Measurements from ENCODE around the gene ARPIN.
A peak's percentile ranks its signal among the peaks of the same experiment; 100 is the strongest.

The ARPIN gene

GRCh38 chr15:89847101-89847500 lies 65.7 kb downstream of the ARPIN start:
- no peak for TF ChIP-seq CTCF (IDR thresholded peaks at IDR 0.05; ENCODE audit: poor library complexity, severe bottlenecking)
- Histone ChIP-seq H3K4me1 (ENCODE audit: insufficient read depth, poor library complexity, severe bottlenecking) (peaks cover 52% of the 10 kb centered on the region), H3K27ac (ENCODE audit: poor library complexity, severe bottlenecking) (peak overlapping the region; percentile 96), H3K9me3 (ENCODE audit: severe bottlenecking) (no peaks in the 10 kb centered on the region), H3K27me3 (ENCODE audit: insufficient read depth, poor library complexity, severe bottlenecking) (no peaks in the 10 kb centered on the region), H3K36me3 (ENCODE audit: low read depth) (peaks cover 51% of the 10 kb centered on the region), H3K4me3 (ENCODE audit: severe bottlenecking) (no peak overlapping the region)
- no peak for DNase-seq (ENCODE audit: low spot score)
- ATAC-seq (ENCODE audit: low read depth): no peak

GRCh38 chr15:89845305-89845893 lies 67.4 kb downstream of the ARPIN start:
- Histone ChIP-seq H3K27ac (ENCODE audit: poor library complexity, severe bottlenecking) (peak overlapping the region; percentile 96), H3K4me3 (ENCODE audit: severe bottlenecking) (no peak overlapping the region), H3K36me3 (ENCODE audit: low read depth) (peaks cover 57% of the 10 kb centered on the region), H3K9me3 (ENCODE audit: severe bottlenecking) (no peaks in the 10 kb centered on the region), H3K27me3 (ENCODE audit: insufficient read depth, poor library complexity, severe bottlenecking) (no peaks in the 10 kb centered on the region), H3K4me1 (ENCODE audit: insufficient read depth, poor library complexity, severe bottlenecking) (peaks cover 43% of the 10 kb centered on the region)
- peak; percentile 91 for ATAC-seq (ENCODE audit: low read depth)
- no peak for DNase-seq (ENCODE audit: low spot score)
- TF ChIP-seq CTCF (IDR thresholded peaks at IDR 0.05; ENCODE audit: poor library complexity, severe bottlenecking): no peak

Data from RWPE2 (cell line).